ENCODE measurements around the gene IGFBP4.

- peak; percentile 56 for TF ChIP-seq CTCF (IDR thresholded peaks at IDR 0.05; ENCODE audit: insufficient read depth, low read depth, low read length)
- no peak for TF ChIP-seq EZH2 (IDR thresholded peaks at IDR 0.05; ENCODE audit: insufficient read depth, low read length)
Observed at GRCh38 chr17:40415390-40415789, 27.9 kb upstream of the IGFBP4 start.

All from astrocyte (in vitro differentiated cells and primary cell).